HG02981 (cell line): Measurements from ENCODE around the gene FOXN1.
"Not testable (repeated sequence)": the region's sequence is repeated elsewhere in the genome, so short reads cannot be mapped to it uniquely, and the experiment has no call there.

Source experiments
- ATAC-seq: cut with Tn5 transposase; IDR thresholded peaks from one replicate; pipeline ENCODE4 v1.9.1; 2021; ENCODE audit warnings: mild to moderate bottlenecking, moderate library complexity; ENCODE audit not compliant: unreplicated experiment

Gene FOXN1

DNA sequence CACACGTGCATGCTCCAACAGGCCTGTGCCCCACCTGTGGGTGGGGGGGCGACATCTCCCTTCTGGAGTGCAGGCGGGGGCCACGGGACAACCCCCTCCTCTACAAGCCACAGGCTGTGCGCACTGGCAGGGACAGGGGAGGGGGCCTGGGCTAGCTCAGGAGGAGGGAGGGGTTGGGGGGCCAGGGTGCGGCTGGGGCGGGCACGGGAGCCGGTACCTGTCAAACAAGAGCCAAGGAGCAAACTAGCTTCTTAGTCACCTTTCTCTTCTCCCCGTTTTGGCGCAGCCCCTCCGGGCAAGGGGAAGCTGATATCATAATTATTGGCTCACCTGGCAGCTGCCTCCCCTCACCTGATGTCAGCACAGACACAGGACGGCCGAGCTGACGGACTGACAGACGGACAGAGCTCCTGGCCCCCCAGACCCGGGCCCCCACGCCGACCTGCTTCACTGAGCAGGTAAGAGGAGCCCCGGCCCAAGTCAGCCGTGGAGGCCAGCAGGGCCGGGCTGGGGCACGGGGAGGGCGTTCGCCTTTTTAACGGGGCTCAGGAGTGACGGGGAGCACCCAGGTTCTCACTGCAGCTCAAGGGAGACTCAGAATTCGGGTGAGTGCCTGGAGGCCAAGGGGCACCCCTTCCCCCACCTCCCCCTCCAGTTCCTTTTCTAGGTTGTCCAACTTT, at the start of gene FOXN1:
FOXN1 (plus strand) TSS at position 363 of the 680 bp plus-strand sequence. CDS start 17,622 bp downstream, outside the sequence.
- ATAC-seq = no peak

DNA sequence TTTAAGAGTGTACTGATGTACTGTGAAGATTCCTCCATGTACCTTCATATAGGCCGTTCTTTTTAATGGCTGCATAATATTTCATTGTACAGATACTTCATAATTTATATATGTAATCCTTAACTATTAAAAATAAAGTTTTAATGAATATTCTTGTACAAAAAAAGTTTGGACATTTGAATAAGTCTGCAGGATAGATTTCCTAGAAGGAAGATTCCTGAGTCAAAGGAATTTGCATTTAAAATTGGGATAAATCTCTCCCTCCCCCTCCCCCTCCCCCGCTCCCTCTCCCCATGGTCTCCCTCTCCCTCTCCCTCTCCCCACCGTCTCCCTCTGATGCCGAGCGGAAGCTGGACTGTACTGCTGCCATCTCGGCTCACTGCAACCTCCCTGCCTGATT, 48.3 kb upstream of the FOXN1 start:
- ATAC-seq = no peak

DNA sequence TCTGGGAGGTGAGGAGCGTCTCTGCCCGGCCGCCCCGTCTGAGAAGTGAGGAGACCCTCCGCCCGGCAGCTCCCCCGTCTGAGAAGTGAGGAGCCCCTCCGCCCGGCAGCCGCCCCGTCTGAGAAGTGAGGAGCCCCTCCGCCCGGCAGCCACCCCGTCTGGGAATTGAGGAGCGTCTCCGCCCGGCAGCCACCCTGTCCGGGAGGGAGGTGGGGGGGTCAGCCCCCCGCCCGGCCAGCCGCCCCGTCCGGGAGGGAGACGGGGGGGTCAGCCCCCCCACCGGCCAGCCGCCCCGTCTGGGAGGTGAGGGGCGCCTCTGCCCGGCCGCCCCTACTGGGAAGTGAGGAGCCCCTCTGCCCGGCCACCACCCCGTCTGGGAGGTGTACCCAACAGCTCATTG, 47.3 kb upstream of the FOXN1 start:
- ATAC-seq = not testable (repeated sequence)

GRCh38 chr17:28460901-28461300, 45.2 kb upstream of the FOXN1 start:
- ATAC-seq = no peak

GRCh38 chr17:28466001-28466400, 40.1 kb upstream of the FOXN1 start:
- ATAC-seq = no peak

DNA sequence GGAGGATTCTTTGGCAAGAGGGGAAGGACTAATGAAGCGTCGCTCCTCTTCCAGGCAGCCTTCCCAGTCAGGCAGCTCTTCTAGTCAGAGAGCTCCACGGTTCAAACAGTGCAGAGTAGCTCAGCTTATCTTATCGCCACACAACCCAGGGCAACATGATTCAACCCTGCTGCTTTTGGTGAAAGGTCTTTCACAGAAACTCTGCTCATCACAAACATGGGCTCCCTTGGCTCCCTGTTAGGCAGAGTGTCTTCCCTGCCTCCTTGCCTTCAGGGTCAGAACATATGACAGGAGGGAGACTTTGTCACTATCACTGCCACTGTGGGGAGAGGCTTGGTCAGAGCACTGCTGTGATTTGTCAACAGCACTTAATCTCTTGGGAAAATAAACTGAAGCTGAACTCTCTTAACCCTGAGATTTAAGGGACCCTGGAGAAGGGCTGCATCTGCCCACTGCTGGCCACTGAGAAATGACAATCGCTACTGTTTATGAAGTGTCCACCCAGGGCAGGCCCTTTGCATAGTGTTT, 39.6 kb upstream of the FOXN1 start:
- no peak for ATAC-seq

GRCh38 chr17:28467456-28468025, 38.6 kb upstream of the FOXN1 start:
- no peak for ATAC-seq

DNA sequence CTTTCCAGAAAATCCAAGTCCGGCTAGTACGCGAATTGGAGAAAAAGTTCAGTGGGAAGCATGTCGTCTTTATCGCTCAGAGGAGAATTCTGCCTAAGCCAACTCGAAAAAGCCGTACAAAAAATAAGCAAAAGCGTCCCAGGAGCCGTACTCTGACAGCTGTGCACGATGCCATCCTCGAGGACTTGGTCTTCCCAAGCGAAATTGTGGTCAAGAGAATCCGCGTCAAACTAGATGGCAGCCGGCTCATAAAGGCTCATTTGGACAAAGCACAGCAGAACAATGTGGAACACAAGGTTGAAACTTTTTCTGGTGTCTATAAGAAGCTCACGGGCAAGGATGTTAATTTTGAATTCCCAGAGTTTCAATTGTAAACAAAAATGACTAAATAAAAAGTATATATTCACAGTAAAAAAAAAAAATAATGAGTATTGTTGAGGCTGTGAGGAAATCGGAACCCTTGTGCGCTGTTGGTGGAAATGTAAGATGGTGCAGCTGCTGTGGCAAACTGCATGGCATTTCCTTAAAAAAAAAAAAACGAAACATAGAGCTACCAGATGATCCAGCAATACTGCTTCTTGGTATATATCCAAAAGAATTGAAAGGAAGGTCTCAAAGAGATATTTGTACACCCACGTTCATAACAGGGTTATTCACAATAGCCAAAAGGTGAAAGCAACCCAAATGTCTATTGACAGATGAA, 38.0 kb upstream of the FOXN1 start:
- not testable (repeated sequence) for ATAC-seq

DNA sequence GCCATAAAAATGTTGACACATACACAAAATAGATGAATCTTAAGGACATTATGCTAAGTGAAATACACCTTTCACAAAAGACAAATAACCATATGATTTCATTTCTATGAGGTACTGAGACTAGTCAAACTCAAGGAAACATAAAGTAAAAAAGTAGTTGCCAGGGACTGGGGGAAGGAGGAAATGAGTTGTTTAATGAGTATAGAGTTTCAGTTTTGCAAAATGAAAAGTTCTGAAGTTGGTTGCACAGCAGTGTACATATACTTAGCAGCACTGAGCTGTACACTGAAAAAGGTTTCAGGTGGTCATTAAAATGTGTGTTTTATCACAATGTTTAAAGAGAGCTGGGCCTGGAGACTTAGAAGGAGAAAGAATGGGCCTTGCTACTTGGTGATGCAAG, 37.4 kb upstream of the FOXN1 start:
- ATAC-seq = no peak

DNA sequence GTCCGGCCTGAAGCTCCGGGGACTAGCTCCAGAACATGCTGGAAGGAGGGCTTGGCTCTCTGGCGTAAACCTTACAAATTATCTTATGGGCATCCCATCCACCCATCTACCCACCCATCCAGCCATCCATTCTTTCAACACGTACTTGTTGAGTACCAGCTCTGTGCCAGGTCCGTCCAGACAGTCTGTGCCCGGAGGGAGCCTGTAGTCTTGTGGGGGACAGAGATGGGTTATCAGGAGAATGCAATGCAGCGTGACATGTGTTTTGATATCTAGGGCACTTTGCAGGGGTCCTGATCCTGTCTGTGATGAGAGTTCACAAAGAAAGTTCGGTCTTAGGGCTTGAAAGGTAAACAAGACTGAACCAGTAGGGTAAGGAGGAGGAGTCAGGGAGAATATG, 36.8 kb upstream of the FOXN1 start:
- ATAC-seq = no peak

GRCh38 chr17:28470266-28470913, 35.8 kb upstream of the FOXN1 start:
- no peak for ATAC-seq

DNA sequence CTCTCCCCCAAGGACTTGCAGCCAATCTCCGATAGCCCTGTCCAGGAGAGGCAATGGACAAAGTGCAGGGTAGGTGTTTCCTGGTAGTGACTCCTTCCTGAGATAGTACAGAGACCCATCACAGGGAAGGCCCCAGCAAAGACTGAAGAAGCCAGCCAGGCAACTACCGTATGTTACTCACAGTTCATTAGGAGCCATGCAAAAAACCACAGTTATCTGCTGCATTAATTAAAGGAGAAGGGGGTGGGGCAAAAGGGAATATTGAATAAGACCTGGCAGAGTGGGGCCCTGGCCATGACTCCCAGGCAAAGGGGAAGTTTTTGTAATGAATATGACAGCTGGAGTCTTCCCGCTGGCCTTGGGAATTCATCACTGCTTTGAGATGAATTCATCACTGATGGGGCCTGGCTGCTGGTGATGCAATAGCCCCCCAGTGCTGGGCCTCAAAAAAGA, 35.2 kb upstream of the FOXN1 start:
- ATAC-seq = no peak

DNA sequence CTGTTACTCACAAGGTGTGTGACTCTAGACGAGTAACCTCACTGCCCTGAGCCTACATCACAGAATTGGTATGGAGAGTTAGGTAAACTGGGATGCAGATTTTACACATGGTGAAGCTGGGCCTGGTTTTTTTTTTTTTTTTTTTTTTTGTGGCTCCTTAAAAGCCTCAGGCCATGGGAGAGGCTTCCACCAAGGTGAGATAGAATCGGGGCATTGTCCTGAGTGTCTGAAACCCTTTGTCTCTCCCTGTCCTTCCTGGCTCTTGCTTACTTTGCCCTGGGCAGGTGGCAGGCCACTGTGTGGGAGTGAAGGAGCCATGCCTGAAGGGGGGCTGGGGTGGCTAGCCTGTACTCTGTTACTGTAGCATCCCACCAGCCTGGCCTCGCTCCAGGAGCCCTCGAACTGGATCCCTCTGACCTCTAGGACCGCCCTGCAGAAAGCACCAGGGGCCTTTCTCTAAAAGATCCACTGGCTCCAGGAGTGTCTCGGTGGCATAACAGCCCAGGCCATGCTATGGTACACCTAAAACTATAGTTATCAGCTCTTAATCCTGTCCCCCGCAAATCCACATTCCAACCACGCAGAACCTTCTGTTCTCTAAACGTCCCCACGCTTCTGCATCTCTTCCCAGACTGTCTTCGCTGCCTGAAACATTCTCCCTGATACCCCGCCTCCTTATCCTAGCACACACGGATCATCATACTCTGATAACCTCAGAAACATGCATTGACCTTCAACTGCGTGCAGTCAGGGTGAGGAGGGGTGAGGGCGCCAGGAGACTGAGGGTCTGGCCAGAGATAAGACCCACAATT, 34.4 kb upstream of the FOXN1 start:
- no peak for ATAC-seq

GRCh38 chr17:28472871-28473497, 33.2 kb upstream of the FOXN1 start:
- no peak for ATAC-seq

DNA sequence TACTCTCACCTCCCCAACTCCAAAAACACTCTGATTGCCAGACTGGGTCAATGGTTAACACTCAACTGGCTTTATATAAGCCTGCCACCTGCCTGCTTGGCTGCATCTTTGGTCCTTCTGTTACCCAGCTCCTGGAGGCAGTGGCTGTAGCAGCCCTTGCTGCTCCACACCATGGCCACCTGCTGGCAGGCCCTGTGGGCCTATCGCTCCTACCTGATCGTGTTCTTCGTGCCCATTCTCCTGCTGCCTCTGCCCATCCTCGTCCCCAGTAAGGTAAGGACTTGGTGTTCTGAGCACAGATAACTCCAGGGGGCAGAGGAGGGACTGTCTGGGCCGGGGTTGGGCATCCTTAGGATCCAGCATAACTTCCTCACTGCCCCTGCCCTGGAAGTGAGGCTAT, 32.6 kb upstream of the FOXN1 start, which contains the start of gene SLC13A2:
SLC13A2 (plus strand) TSS at position 103 of the 400 bp plus-strand sequence; CDS start at position 172, 69 bp downstream.
- no peak for ATAC-seq

GRCh38 chr17:28474111-28474531, 32.0 kb upstream of the FOXN1 start:
- ATAC-seq = no peak

GRCh38 chr17:28475151-28475900, 30.8 kb upstream of the FOXN1 start:
- ATAC-seq = no peak

GRCh38 chr17:28476076-28476865, 29.9 kb upstream of the FOXN1 start:
- ATAC-seq = no peak
